Measurements from ENCODE around the gene CTIF. TPM values are rescaled to one million over a fixed set of nuclear protein-coding genes. Genes with fewer than 3 reads are reported as not detected.

The CTIF gene
- polyA plus RNA-seq, 1 of the 3 experiments (the other 2 are of a cell fraction), result 47.2 TPM

DNA sequence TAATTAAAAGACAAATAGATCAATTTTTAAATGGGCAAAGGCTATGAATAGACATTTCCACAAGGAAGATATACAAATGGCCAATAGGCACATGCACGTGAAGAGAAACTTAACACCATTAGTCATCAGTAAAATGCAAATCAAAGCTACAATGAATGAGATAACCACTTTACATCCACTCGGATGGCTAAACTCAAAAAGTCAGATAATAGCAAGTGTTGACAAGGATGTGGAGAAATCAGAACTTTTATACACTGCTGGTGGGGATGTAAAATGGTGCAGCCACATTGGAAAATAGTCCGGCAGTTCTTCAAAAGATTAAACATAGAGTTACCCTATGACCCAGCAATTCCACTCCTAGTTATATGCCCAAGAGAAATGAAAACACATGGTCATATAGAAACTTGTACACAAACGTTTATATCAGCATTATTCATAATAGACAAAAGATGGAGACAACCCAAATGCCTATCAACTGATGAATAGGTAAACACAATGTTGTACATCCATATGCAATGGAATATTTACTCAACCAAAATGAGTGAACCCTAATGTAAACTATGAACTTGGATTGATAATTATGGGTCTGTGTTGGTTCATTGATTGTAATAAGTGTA is 360.8 kb downstream of the CTIF start:
- DNase-seq, result no peak
- Histone ChIP-seq H3K27ac (ENCODE audit: low read depth in 2 of 2, low read length in 1 of 2) (no peak overlapping the region), H3K27me3 (ENCODE audit: insufficient read depth) (no peaks in the 10 kb centered on the region), H3K9ac (no peak overlapping the region), H3K4me2 (no peak overlapping the region), H2AFZ (ENCODE audit: low read depth) (no peak overlapping the region), H3K9me2 (no peaks in the 10 kb centered on the region), H4K20me1 (ENCODE audit: insufficient read depth) (no peaks in the 10 kb centered on the region), H3K4me1 (ENCODE audit: control insufficient read depth in 1 of 2, insufficient read depth in 2 of 2, low read depth in 1 of 2, low read length in 1 of 2) (peaks cover 9 to 19% of the 10 kb centered on the region in 2 experiments; a peak in 3 of 4 replicates), H3K4me3 (ENCODE audit: low read depth in 2 of 2, low read length in 1 of 2) (no peak overlapping the region), H3F3A (replicated peaks; ENCODE audit: insufficient read depth) (peaks cover 23% of the 10 kb centered on the region), H3K79me2 (ENCODE audit: insufficient read depth) (peaks cover 28% of the 10 kb centered on the region), H3K36me3 (replicated peaks in 1 of 2; ENCODE audit: control insufficient read depth in 1 of 2, insufficient read depth in 2 of 2, low read length in 1 of 2) (peaks cover 0 to 3% of the 10 kb centered on the region in 2 experiments), H3K9me3 (peaks cover 4% of the 10 kb centered on the region; the same call in 1 of the 2 replicates)
- POLR2A ChIA-PET, result no interaction called here
- CTCF ChIA-PET, result interaction anchor here (1.2 kb wide), 1 partner anchor 8 kb away, joined by 3 read pairs; no protein-coding TSS in a partner anchor
- TF ChIP-seq POLR2AphosphoS5 (IDR thresholded peaks at IDR 0.05; ENCODE audit: low read depth, low read length), result no peak
- TF ChIP-seq, protein P1, sequence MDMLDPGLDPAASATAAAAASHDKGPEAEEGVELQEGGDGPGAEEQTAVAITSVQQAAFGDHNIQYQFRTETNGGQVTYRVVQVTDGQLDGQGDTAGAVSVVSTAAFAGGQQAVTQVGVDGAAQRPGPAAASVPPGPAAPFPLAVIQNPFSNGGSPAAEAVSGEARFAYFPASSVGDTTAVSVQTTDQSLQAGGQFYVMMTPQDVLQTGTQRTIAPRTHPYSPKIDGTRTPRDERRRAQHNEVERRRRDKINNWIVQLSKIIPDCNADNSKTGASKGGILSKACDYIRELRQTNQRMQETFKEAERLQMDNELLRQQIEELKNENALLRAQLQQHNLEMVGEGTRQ (IDR thresholded peaks at IDR 0.05; ENCODE audit: borderline replicate concordance, low read depth, low read length), result no peak
- TF ChIP-seq RAD21 (IDR thresholded peaks at IDR 0.05; ENCODE audit: low read length), result no peak
- TF ChIP-seq TAF1 (IDR thresholded peaks at IDR 0.05; ENCODE audit: borderline replicate concordance, low read depth, low read length), result no peak
- TF ChIP-seq EP300 (IDR thresholded peaks at IDR 0.05; ENCODE audit: borderline replicate concordance in 1 of 2, low read depth in 1 of 2, low read length in 1 of 2), result no peak
- TF ChIP-seq REST (IDR thresholded peaks at IDR 0.05; ENCODE audit: low read depth, low read length), result no peak
- TF ChIP-seq SMC3 (IDR thresholded peaks at IDR 0.05; ENCODE audit: low read depth, low read length), result no peak
- no peak for TF ChIP-seq RFX5 (IDR thresholded peaks at IDR 0.05; ENCODE audit: low read length)
- TF ChIP-seq FOXJ3 (CRISPR knock-in tag; IDR thresholded peaks at IDR 0.05), result no peak
- no peak for TF ChIP-seq NFIC (IDR thresholded peaks at IDR 0.05; ENCODE audit: borderline replicate concordance)
- TF ChIP-seq JUND (IDR thresholded peaks at IDR 0.05), result no peak
- TF ChIP-seq, protein P2, sequence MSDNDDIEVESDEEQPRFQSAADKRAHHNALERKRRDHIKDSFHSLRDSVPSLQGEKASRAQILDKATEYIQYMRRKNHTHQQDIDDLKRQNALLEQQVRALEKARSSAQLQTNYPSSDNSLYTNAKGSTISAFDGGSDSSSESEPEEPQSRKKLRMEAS (IDR thresholded peaks at IDR 0.05; ENCODE audit: low read depth), result no peak
- no peak for TF ChIP-seq GABPA (IDR thresholded peaks at IDR 0.05; ENCODE audit: low read depth)
- TF ChIP-seq SIN3A (IDR thresholded peaks at IDR 0.05; ENCODE audit: borderline replicate concordance, low read depth, low read length), result no peak
- TF ChIP-seq FOXM1 (IDR thresholded peaks at IDR 0.05; ENCODE audit: low read depth), result no peak
- TF ChIP-seq ELF1 (IDR thresholded peaks at IDR 0.05), result no peak
- no peak for TF ChIP-seq MXI1 (IDR thresholded peaks at IDR 0.05; ENCODE audit: low read depth, low read length)
- no peak for TF ChIP-seq YY1 (IDR thresholded peaks at IDR 0.05; ENCODE audit: low read depth)
- WGBS (ENCODE audit: low lambda C conversion rate), result 90% methylated on average over 4 of the region's 4 CpGs

All from SK-N-SH (cell line).